KMS-11 (cell line): ENCODE results near the gene SZRD1.

Source experiments
- H2AFZ ChIP-seq: fragments of 200-600 bp; sonication (generic); 2 replicates; pipeline ENCODE4 v1.6.1; 2016; ENCODE audit warnings: antibody characterized with exemption, mixed run types, low read depth
- H3K27ac ChIP-seq: fragments of 200-600 bp; sonication (generic); 2 replicates; pipeline ENCODE4 v1.6.1; 2016; ENCODE audit warnings: mild to moderate bottlenecking, mixed run types
- H3K27me3 ChIP-seq: fragments of 200-600 bp; sonication (generic); 2 replicates; pipeline ENCODE4 v1.6.1; 2017; ENCODE audit warnings: mild to moderate bottlenecking, low read depth, mixed run types, moderate library complexity; ENCODE audit not compliant: insufficient read depth
- H3K36me3 ChIP-seq: fragments of 200-600 bp; sonication (generic); 2 replicates; pipeline ENCODE4 v1.6.1; 2017; ENCODE audit warnings: mild to moderate bottlenecking, mixed run types; ENCODE audit not compliant: insufficient read depth
- H3K4me1 ChIP-seq: fragments of 200-600 bp; sonication (generic); 2 replicates; pipeline ENCODE4 v1.6.1; 2016; ENCODE audit warnings: mild to moderate bottlenecking, low read depth, mixed run types; ENCODE audit not compliant: poor library complexity, severe bottlenecking
- H3K4me2 ChIP-seq: fragments of 200-600 bp; sonication (generic); 2 replicates; pipeline ENCODE4 v1.7.0; 2016; ENCODE audit warnings: mild to moderate bottlenecking, mixed run types
- H3K4me3 ChIP-seq: fragments of 200-600 bp; sonication (generic); IDR thresholded peaks from 2 replicates; pipeline ENCODE4 v1.6.1; 2017; ENCODE audit warnings: low read depth, low read length, mixed read lengths; ENCODE audit not compliant: insufficient read depth
- H3K79me2 ChIP-seq: fragments of 200-600 bp; sonication (generic); 2 replicates; pipeline ENCODE4 v1.6.1; 2016; ENCODE audit warnings: low read depth, mixed run types; ENCODE audit not compliant: insufficient read depth
- H3K9ac ChIP-seq: fragments of 200-600 bp; sonication (generic); 2 replicates; pipeline ENCODE4 v1.6.1; 2016; ENCODE audit warnings: mild to moderate bottlenecking, mixed run types
- H4K20me1 ChIP-seq: fragments of 200-600 bp; sonication (generic); 2 replicates; pipeline ENCODE4 v1.6.1; 2016; ENCODE audit warnings: mild to moderate bottlenecking, mixed run types; ENCODE audit not compliant: insufficient read depth
- TF ChIP-seq, protein P1 (sequence below): fragments of 200-600 bp; sonication (generic); conservative IDR thresholded peaks from 2 replicates; pipeline ENCODE4 v1.6.1; 2017; ENCODE audit warnings: low read depth, mild to moderate bottlenecking, antibody characterized with exemption, low read length, moderate library complexity, mixed read lengths

Gene SZRD1

GRCh38 chr1:16442265-16442664 lies 75.2 kb downstream of the SZRD1 start:
- Histone ChIP-seq H3K4me3 (peak overlapping the region; percentile 4), H3K27ac (peak overlapping the region; percentile 81; the same call in 1 of the 2 replicates), H3K27me3 (no peaks in the 10 kb centered on the region), H3K9ac (no peak overlapping the region), H3K79me2 (peaks cover 49% of the 10 kb centered on the region), H3K4me1 (peaks cover 69% of the 10 kb centered on the region), H3K36me3 (no peaks in the 10 kb centered on the region), H2AFZ (no peak overlapping the region), H3K4me2 (peak overlapping the region; percentile 99), H4K20me1 (no peaks in the 10 kb centered on the region)
- TF ChIP-seq, protein P1, sequence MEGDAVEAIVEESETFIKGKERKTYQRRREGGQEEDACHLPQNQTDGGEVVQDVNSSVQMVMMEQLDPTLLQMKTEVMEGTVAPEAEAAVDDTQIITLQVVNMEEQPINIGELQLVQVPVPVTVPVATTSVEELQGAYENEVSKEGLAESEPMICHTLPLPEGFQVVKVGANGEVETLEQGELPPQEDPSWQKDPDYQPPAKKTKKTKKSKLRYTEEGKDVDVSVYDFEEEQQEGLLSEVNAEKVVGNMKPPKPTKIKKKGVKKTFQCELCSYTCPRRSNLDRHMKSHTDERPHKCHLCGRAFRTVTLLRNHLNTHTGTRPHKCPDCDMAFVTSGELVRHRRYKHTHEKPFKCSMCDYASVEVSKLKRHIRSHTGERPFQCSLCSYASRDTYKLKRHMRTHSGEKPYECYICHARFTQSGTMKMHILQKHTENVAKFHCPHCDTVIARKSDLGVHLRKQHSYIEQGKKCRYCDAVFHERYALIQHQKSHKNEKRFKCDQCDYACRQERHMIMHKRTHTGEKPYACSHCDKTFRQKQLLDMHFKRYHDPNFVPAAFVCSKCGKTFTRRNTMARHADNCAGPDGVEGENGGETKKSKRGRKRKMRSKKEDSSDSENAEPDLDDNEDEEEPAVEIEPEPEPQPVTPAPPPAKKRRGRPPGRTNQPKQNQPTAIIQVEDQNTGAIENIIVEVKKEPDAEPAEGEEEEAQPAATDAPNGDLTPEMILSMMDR = no peak

DNA sequence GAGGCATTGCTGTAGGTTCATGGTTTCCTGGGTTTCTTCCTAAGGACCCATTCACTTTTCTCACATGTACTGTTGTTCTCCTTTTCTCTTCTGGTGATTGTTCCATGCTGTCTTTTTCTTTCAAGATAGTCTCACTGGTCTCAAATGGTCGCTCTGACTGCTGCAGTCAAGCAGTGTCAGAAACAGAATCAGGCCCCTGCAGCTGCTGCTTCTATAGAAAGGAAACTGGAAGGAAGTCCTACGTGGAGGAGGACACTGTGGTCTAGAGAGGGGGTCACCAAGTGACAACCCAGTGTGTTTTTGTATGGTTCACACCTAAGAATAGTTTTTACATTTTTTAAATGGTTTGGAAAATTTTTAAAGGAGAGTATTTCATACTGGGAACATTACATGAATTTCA lies 75.9 kb downstream of the SZRD1 start:
- H3K4me1 ChIP-seq = peaks cover 68% of the 10 kb centered on the region
- H3K36me3 ChIP-seq = no peaks in the 10 kb centered on the region
- H3K27me3 ChIP-seq = no peaks in the 10 kb centered on the region
- no peak overlapping the region; the same call in 1 of the 2 replicates for H3K9ac ChIP-seq
- peak overlapping the region; percentile 99 for H3K4me2 ChIP-seq
- no peak overlapping the region for H2AFZ ChIP-seq
- H3K27ac ChIP-seq = peak overlapping the region; percentile 81
- H4K20me1 ChIP-seq = no peaks in the 10 kb centered on the region
- H3K4me3 ChIP-seq = no peak overlapping the region
- TF ChIP-seq, protein P1 = no peak
- peaks cover 49% of the 10 kb centered on the region for H3K79me2 ChIP-seq

DNA sequence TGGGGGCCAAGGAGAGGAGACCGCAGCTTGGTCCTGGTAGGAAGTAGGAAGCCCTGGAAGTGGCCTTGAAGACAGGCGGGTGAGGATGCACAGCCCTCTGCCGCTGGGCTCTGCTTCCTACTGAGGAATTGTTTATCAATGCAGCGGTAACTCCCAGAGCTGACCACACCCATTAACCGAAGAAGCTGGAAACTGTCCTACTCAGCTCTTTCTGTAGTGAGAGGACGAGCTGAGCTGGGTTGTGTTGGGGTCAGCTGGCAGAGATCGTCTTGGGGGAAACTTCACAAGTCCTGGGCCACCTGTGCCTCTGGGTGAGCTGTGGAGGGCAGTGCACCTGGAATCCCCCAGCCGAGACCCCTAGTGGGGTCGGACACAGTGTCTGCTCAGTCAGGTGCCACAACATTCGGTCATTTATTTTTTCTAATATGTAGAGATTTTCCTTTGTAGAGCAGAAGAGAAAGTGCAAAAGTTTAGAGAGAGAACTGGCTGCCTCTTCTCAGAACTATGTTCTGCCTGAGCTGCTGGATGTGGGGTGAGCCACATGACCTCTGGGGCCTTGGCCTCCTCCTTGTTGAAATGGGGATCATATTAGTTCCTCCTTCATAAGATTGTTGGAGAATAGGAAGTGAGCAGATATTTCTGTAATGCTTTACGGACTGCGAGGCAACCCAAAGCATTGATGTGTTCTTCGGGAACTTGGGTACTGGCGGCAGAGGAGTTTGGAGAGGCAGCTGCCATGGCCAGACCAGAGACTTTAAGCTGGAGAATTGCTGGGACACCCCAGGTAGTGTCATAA lies 77.1 kb downstream of the SZRD1 start:
- Histone ChIP-seq H4K20me1 (no peaks in the 10 kb centered on the region), H3K79me2 (peaks cover 49% of the 10 kb centered on the region), H3K4me2 (peak overlapping the region; percentile 99), H3K4me3 (no peak overlapping the region), H3K9ac (peak overlapping the region; percentile 37; the same call in 1 of the 2 replicates), H3K27ac (peak overlapping the region; percentile 81), H2AFZ (no peak overlapping the region), H3K4me1 (peaks cover 56% of the 10 kb centered on the region), H3K27me3 (no peaks in the 10 kb centered on the region), H3K36me3 (no peaks in the 10 kb centered on the region)
- TF ChIP-seq, protein P1 = no peak

DNA sequence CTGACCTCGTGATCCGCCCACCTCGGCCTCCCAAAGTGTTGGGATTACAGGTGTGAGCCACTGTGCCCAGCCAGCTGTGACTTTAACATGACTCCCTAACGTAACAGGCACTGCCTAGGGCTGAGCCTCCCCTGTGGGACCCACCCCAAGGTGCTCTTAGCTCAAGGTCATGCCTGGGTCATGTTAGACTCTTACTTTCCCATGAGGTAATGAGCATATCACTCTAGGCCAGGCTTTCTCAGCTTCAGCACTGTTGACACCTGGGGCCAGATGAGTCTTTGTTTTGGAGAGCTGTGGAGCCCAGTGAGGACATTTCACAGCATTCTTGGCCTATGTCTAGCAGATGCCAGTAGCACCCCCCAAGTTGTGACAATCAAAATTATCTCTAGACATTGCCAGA lies 78.0 kb downstream of the SZRD1 start:
- peaks cover 49% of the 10 kb centered on the region for H3K79me2 ChIP-seq
- no peaks in the 10 kb centered on the region for H3K36me3 ChIP-seq
- peaks cover 52% of the 10 kb centered on the region for H3K4me1 ChIP-seq
- no peak overlapping the region for H3K4me3 ChIP-seq
- no peak overlapping the region; the same call in 1 of the 2 replicates for H3K9ac ChIP-seq
- TF ChIP-seq, protein P1 = no peak
- H3K27me3 ChIP-seq = no peaks in the 10 kb centered on the region
- H3K4me2 ChIP-seq = peak overlapping the region; percentile 99
- H2AFZ ChIP-seq = no peak overlapping the region
- peak overlapping the region; percentile 81 for H3K27ac ChIP-seq
- no peaks in the 10 kb centered on the region for H4K20me1 ChIP-seq
